OCI-LY1 (cell line): ENCODE measurements around the gene GABRG3.

Experiments
- CTCF ChIP-seq: fragments of 200-600 bp; sonication (generic), shearing (Covaris generic); IDR thresholded peaks from 2 replicates; pipeline ENCODE4 v1.5.1; 2017; ENCODE audit warnings: mild to moderate bottlenecking, antibody characterized with exemption, low read length, moderate library complexity, mixed read lengths
- EZH2 ChIP-seq: fragments of 200-600 bp; sonication (generic), shearing (Covaris generic); IDR thresholded peaks from 2 replicates; pipeline ENCODE4 v1.8.0; 2017; ENCODE audit warnings: borderline replicate concordance, mixed run types, mild to moderate bottlenecking, antibody characterized with exemption, low read length, moderate library complexity, mixed read lengths

GRCh38 chr15:27365456-27365855 is 394.5 kb downstream of the GABRG3 start:
- no peak for TF ChIP-seq CTCF
- TF ChIP-seq EZH2 = no peak
